ENCODE data around the gene CATSPER4. TPM values are rescaled to one million over a fixed set of nuclear protein-coding genes. Genes with fewer than 3 reads are reported as not detected.

The CATSPER4 gene
- total and polyA plus RNA-seq, 2 of the 13 experiments (the other 11 are each of a cell fraction or from before 2014, with no cell fraction given): not detected

GRCh38 chr1:26225033-26225831 lies 34.8 kb downstream of the CATSPER4 start (continued):
- TF ChIP-seq KLF6 (CRISPR knock-in tag; IDR thresholded peaks at IDR 0.05) (peak; percentile 21; the same call in 1 of the 2 replicates), SALL1 (CRISPR knock-in tag; IDR thresholded peaks at IDR 0.05) (peak; percentile 62), RNF219 (CRISPR knock-in tag; IDR thresholded peaks at IDR 0.05) (no peak), POLR2AphosphoS5 (IDR thresholded peaks at IDR 0.05; ENCODE audit: low read depth, low read length) (peak; percentile 79), PPARG (CRISPR knock-in tag; conservative IDR thresholded peaks at IDR 0.05) (0 out of 2 replicates have a peak, but pooled peaks have one; percentile 37), HBP1 (CRISPR knock-in tag; IDR thresholded peaks at IDR 0.05; ENCODE audit: low read depth) (0 out of 2 replicates have a peak, but pooled peaks have one; percentile 29), UBTF (CRISPR knock-in tag; IDR thresholded peaks at IDR 0.05) (peak; percentile 81), HHEX (CRISPR knock-in tag; IDR thresholded peaks at IDR 0.05) (no peak), ZSCAN31 (CRISPR knock-in tag; IDR thresholded peaks at IDR 0.05; ENCODE audit: low read depth) (no peak), IRF2 (CRISPR knock-in tag; IDR thresholded peaks at IDR 0.05) (peak; percentile 42; the same call in 1 of the 2 replicates), KDM4B (CRISPR knock-in tag; IDR thresholded peaks at IDR 0.05) (no peak), HIC2 (CRISPR knock-in tag; IDR thresholded peaks at IDR 0.05; ENCODE audit: low read depth) (peak; percentile 96), KDM5A (IDR thresholded peaks at IDR 0.05; ENCODE audit: borderline replicate concordance, low read length) (no peak), ATF1 (CRISPR knock-in tag; IDR thresholded peaks at IDR 0.05) (no peak), ATF4 (CRISPR knock-in tag; IDR thresholded peaks at IDR 0.05) (peak in 1 of 2 experiments; percentile 46; a peak in 1 of 4 replicates), RFX1 (IDR thresholded peaks at IDR 0.05) (no peak), CEBPZ (IDR thresholded peaks at IDR 0.05; ENCODE audit: low read length) (no peak)
